ENCODE results near the gene VAMP2.
A peak's percentile ranks its signal among the peaks of the same experiment; 100 is the strongest.
"Not testable (repeated sequence)": the region's sequence is repeated elsewhere in the genome, so short reads cannot be mapped to it uniquely, and the experiment has no call there.

Gene VAMP2

GRCh38 chr17:8176197-8176940, 13.6 kb upstream of the VAMP2 start, which contains the start of gene TMEM107:
Gene TMEM107, minus strand, starts transcription at chr17:8176380. Its CDS starts 94 bp downstream, at chr17:8176286.
- peak; percentile 8 for TF ChIP-seq CTCF (IDR thresholded peaks at IDR 0.05; ENCODE audit: low read depth, low read length, missing control alignments)
- in situ Hi-C loops (cut with HindIII; ENCODE audit: low pct_ligation_motif_present, low sequenced_read_pairs): no loop called here
- no peaks in the 10 kb centered on the region for H3K36me3 ChIP-seq (replicated peaks)
- peak within 1 kb of the TSS; percentile 45 for H3K27ac ChIP-seq
- H3K27me3 ChIP-seq (replicated peaks): no peaks in the 10 kb centered on the region
- DNase-seq: peak; percentile 71
- H3K4me3 ChIP-seq (ENCODE audit: low read depth, low read length): peak within 1 kb of the TSS; percentile 79

DNA sequence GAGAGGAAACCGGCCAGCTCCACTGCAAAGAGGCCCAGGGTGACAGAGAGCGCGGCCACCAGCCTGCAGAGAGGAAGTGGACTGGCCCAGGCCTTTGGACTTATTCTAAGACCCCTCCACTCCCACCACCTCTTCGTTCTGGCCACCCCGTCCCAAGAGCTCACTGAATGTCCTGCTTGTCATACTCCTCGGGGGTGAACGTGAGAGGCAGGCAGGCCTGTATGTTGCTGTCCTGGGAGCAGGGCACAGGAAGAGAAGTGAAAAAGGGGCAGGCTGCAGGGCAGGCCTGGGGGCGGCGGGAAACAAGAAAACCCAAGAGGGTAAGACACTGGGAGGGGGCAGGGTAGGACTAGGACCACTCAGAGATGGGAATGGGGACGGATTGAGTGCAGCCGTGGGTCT, 13.0 kb upstream of the VAMP2 start:
- in situ Hi-C loops (cut with HindIII; ENCODE audit: low pct_ligation_motif_present, low sequenced_read_pairs): no loop called here
- DNase-seq: no peak
- TF ChIP-seq CTCF (IDR thresholded peaks at IDR 0.05; ENCODE audit: low read depth, low read length, missing control alignments): no peak

GRCh38 chr17:8173871-8174322, 11.1 kb upstream of the VAMP2 start:
- no peak for DNase-seq
- Histone ChIP-seq H3K4me3 (ENCODE audit: low read depth, low read length) (peak overlapping the region; percentile 44), H3K27me3 (replicated peaks) (no peaks in the 10 kb centered on the region), H3K27ac (peak overlapping the region; percentile 99), H3K36me3 (replicated peaks) (no peaks in the 10 kb centered on the region)
- no peak for TF ChIP-seq CTCF (IDR thresholded peaks at IDR 0.05; ENCODE audit: low read depth, low read length, missing control alignments)
- in situ Hi-C loops (cut with HindIII; ENCODE audit: low pct_ligation_motif_present, low sequenced_read_pairs): no loop called here

More for the DNA sequence above, 13.0 kb upstream of the VAMP2 start:
- H3K27ac ChIP-seq: peak overlapping the region; percentile 45
- H3K36me3 ChIP-seq (replicated peaks): no peaks in the 10 kb centered on the region
- H3K4me3 ChIP-seq (ENCODE audit: low read depth, low read length): peak overlapping the region; percentile 79
- no peaks in the 10 kb centered on the region for H3K27me3 ChIP-seq (replicated peaks)

GRCh38 chr17:8173056-8173870, 10.5 kb upstream of the VAMP2 start:
- in situ Hi-C loops (cut with HindIII; ENCODE audit: low pct_ligation_motif_present, low sequenced_read_pairs): no loop called here
- Histone ChIP-seq H3K27ac (peak overlapping the region; percentile 99), H3K27me3 (replicated peaks) (no peaks in the 10 kb centered on the region), H3K4me3 (ENCODE audit: low read depth, low read length) (peak overlapping the region; percentile 44), H3K36me3 (replicated peaks) (no peaks in the 10 kb centered on the region)
- DNase-seq: peak; percentile 96
- TF ChIP-seq CTCF (IDR thresholded peaks at IDR 0.05; ENCODE audit: low read depth, low read length, missing control alignments): no peak

GRCh38 chr17:8170186-8170585, 7.4 kb upstream of the VAMP2 start:
- H3K36me3 ChIP-seq (replicated peaks); DNase-seq; in situ Hi-C loops (cut with HindIII; ENCODE audit: low pct_ligation_motif_present, low sequenced_read_pairs); H3K4me3 ChIP-seq (ENCODE audit: low read depth, low read length); H3K27me3 ChIP-seq (replicated peaks); H3K27ac ChIP-seq: not testable (repeated sequence)

- no peak for DNase-seq
- in situ Hi-C loops (cut with HindIII; ENCODE audit: low pct_ligation_motif_present, low sequenced_read_pairs): no loop called here
These were observed 4.8 kb upstream of the VAMP2 start for GRCh38 chr17:8167526-8167925.

More at GRCh38 chr17:8167526-8167925, 4.8 kb upstream of the VAMP2 start:
- TF ChIP-seq CTCF (IDR thresholded peaks at IDR 0.05; ENCODE audit: low read depth, low read length, missing control alignments): no peak
- H3K27me3 ChIP-seq (replicated peaks): no peaks in the 10 kb centered on the region
- H3K36me3 ChIP-seq (replicated peaks): no peaks in the 10 kb centered on the region
- H3K27ac ChIP-seq: no peak overlapping the region
- no peak overlapping the region for H3K4me3 ChIP-seq (ENCODE audit: low read depth, low read length)
